ENCODE measurements around the gene DPH5.

GRCh38 chr1:101000131-101000873 is 25.3 kb downstream of the DPH5 start:
- no peak for TF ChIP-seq CTCF (IDR thresholded peaks at IDR 0.05)
- TF ChIP-seq POLR2AphosphoS5 (IDR thresholded peaks at IDR 0.05) = no peak
- TF ChIP-seq POLR2A (IDR thresholded peaks at IDR 0.05) = no peak
